OCI-LY7 (cell line): ENCODE results near the gene VPS13C. TPM values are rescaled to one million over a fixed set of nuclear protein-coding genes. Genes with fewer than 3 reads are reported as not detected.

Experiments
- BruUV-seq: library from RNA; stranded (reverse); fragments of 400-500 nt; replicated peaks from 2 replicates; lab custom pipeline; 2021; lab: Mats Ljungman, UMichigan
- CTCF ChIA-PET: fragments of 300-600 bp; sonication (Branson Sonifier 250); formaldehyde crosslinking; loops from one replicate; lab custom pipeline; 2022; ENCODE audit warnings: antibody characterized with exemption; ENCODE audit not compliant: unreplicated experiment; lab: Charles Lee
- POLR2A ChIA-PET: fragments of 300-600 bp; sonication (Branson Sonifier 250); formaldehyde crosslinking; loops from one replicate; lab custom pipeline; 2022; ENCODE audit warnings: antibody characterized with exemption; lab: Charles Lee
- DNase-seq: peaks from one replicate; pipeline ENCODE4 v3.0.0-alpha.2; 2015; ENCODE audit warnings: low spot score
- H2AFZ ChIP-seq: fragments of 200-600 bp; sonication (generic), shearing (Covaris generic); 2 replicates; pipeline ENCODE4 v1.6.1; 2014; ENCODE audit warnings: mild to moderate bottlenecking, antibody characterized with exemption, low read length, moderate library complexity
- H3K27ac ChIP-seq: fragments of 200-600 bp; sonication (generic); 2 replicates; pipeline ENCODE4 v1.5.1; 2014; ENCODE audit warnings: mixed run types, low read depth, mild to moderate bottlenecking, moderate library complexity, low read length, inconsistent platforms; ENCODE audit not compliant: poor library complexity, severe bottlenecking
- H3K36me3 ChIP-seq: fragments of 200-600 bp; sonication (generic); 2 replicates; pipeline ENCODE4 v1.6.1; 2014; ENCODE audit warnings: mild to moderate bottlenecking, antibody characterized with exemption, low read length, moderate library complexity, mixed read lengths; ENCODE audit not compliant: insufficient read depth
- H3K4me1 ChIP-seq: fragments of 200-600 bp; sonication (generic); 2 replicates; pipeline ENCODE4 v1.5.1; 2014; ENCODE audit warnings: mild to moderate bottlenecking, low read length; ENCODE audit not compliant: insufficient read depth, poor library complexity, severe bottlenecking
- H3K4me2 ChIP-seq: fragments of 200-600 bp; sonication (generic); 2 replicates; pipeline ENCODE4 v1.6.1; 2014; ENCODE audit warnings: mild to moderate bottlenecking, low read length
- H3K4me3 ChIP-seq: fragments of 200-600 bp; sonication (generic); 2 replicates; pipeline ENCODE4 v1.5.1; 2014; ENCODE audit warnings: mild to moderate bottlenecking, low read depth, low read length; ENCODE audit not compliant: poor library complexity, severe bottlenecking
- H3K79me2 ChIP-seq: fragments of 200-600 bp; sonication (generic); 2 replicates; pipeline ENCODE4 v1.6.1; 2016; ENCODE audit warnings: low read depth, mild to moderate bottlenecking, low read length, moderate library complexity, mixed read lengths; ENCODE audit not compliant: insufficient read depth
- H3K9me2 ChIP-seq: fragments of 200-600 bp; sonication (generic); 2 replicates; pipeline ENCODE4 v1.6.1; 2016; ENCODE audit warnings: mild to moderate bottlenecking, low read length, mixed read lengths; ENCODE audit not compliant: insufficient read depth
- H3K9me3 ChIP-seq: fragments of 200-600 bp; sonication (generic); 2 replicates; pipeline ENCODE4 v1.6.1; 2014; ENCODE audit warnings: mild to moderate bottlenecking, mixed run types, low read length, mixed read lengths
- H4K20me1 ChIP-seq: fragments of 200-600 bp; sonication (generic); 2 replicates; pipeline ENCODE4 v1.6.1; 2014; ENCODE audit warnings: mild to moderate bottlenecking, antibody characterized with exemption, low read length, moderate library complexity, mixed read lengths; ENCODE audit not compliant: insufficient read depth
- EZH2phosphoT487 ChIP-seq: fragments of 200-600 bp; sonication (generic); IDR thresholded peaks from 2 replicates; pipeline ENCODE4 v1.6.1; 2018; ENCODE audit warnings: low read depth, borderline replicate concordance, mild to moderate bottlenecking, mixed run types, antibody characterized with exemption, low read length, moderate library complexity, mixed read lengths
- intact Hi-C: fragments of 100-400 bp; cut with micrococcal nuclease; formaldehyde crosslinking; loops from one replicate; pipeline ENCODE4 v1.10.0; 2022; ENCODE audit not compliant: unreplicated experiment
- total RNA-seq, 2 experiments: library from RNA; depleted of rRNA in 1 of 2; stranded (reverse); fragments of >200 nt in 1 of 2; shearing (Covaris generic) in 1 of 2; gene quantifications; 2 replicates each; pipeline ENCODE4 v1.2.3, GENCODE V29; 2014 to 2022
- TF ChIP-seq, protein P1 (sequence below): fragments of 200-600 bp; sonication (generic); conservative IDR thresholded peaks from 2 replicates; pipeline ENCODE4 v1.5.1; 2014; ENCODE audit warnings: mild to moderate bottlenecking, antibody characterized with exemption, low read length, moderate library complexity, mixed read lengths

VPS13C gene
- total RNA-seq, 2 experiments from 2014 or later = 44.4 to 60.6 TPM

DNA sequence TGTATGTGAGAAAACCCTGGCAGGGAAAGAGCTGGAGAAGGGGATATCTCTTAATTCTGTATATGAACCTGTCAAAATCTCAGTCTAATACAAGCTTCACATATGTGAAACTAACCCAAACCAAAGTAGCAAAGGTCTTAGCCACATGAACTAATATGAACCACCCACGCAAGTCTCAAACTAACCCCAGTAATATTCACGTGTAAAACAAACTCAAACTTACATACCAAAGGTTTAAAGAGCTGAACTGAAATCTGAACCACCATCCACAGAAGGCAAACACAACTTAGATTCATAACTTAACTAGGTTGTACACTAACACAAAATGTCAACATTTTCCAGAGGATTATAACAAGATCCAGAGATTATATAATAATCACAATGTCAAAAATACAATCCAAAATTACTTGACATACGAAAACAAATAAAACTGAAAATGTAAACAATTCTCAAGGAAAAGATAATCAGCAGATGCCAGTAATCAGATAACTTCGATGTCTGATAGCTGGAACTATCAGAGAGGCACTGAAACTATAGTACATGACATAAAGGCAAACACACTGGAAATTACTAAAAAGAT, 64.1 kb downstream of the VPS13C start:
- CTCF ChIA-PET = no interaction called here
- intact Hi-C loops = no loop called here

DNA sequence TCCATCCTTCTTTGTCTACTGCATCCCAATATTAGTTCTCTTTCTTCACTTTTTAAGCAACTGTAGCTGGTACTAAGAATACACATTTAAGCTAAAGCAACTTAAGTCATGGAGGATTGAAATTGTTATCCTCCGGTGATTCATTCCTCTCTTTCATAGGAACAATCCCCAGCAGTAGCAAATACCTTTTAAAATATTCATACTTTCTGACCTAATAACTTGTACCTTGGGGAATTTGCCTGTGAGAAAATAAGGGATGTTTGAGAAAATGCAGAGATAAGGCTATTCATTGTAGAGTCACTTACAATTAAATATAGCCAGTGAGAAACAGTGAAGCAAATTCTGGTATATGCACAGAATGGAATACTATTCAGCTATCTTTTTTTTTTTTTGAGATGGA, 66.0 kb downstream of the VPS13C start:
- DNase-seq = no peak
- BruUV-seq = no TSS peak
- Histone ChIP-seq H3K4me3 (no peak overlapping the region), H3K4me1 (no peaks in the 10 kb centered on the region), H3K4me2 (no peak overlapping the region), H3K9me2 (no peaks in the 10 kb centered on the region), H2AFZ (no peak overlapping the region), H3K27ac (no peak overlapping the region), H3K36me3 (peaks cover 28% of the 10 kb centered on the region), H3K79me2 (no peaks in the 10 kb centered on the region), H4K20me1 (no peaks in the 10 kb centered on the region), H3K9me3 (no peaks in the 10 kb centered on the region)
- CTCF ChIA-PET = no interaction called here
- no peak for TF ChIP-seq EZH2phosphoT487
- TF ChIP-seq, protein P1, sequence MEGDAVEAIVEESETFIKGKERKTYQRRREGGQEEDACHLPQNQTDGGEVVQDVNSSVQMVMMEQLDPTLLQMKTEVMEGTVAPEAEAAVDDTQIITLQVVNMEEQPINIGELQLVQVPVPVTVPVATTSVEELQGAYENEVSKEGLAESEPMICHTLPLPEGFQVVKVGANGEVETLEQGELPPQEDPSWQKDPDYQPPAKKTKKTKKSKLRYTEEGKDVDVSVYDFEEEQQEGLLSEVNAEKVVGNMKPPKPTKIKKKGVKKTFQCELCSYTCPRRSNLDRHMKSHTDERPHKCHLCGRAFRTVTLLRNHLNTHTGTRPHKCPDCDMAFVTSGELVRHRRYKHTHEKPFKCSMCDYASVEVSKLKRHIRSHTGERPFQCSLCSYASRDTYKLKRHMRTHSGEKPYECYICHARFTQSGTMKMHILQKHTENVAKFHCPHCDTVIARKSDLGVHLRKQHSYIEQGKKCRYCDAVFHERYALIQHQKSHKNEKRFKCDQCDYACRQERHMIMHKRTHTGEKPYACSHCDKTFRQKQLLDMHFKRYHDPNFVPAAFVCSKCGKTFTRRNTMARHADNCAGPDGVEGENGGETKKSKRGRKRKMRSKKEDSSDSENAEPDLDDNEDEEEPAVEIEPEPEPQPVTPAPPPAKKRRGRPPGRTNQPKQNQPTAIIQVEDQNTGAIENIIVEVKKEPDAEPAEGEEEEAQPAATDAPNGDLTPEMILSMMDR = no peak
- POLR2A ChIA-PET = interaction anchor here (2.2 kb wide), 1 partner anchor 13 kb away, joined by 5 read pairs; no protein-coding TSS in a partner anchor
- intact Hi-C loops = no loop called here

More for the DNA sequence above, 64.1 kb downstream of the VPS13C start:
- no peak overlapping the region for H3K27ac ChIP-seq
- no peaks in the 10 kb centered on the region for H3K9me2 ChIP-seq
- BruUV-seq = no TSS peak
- no peaks in the 10 kb centered on the region for H4K20me1 ChIP-seq
- no peak overlapping the region for H3K4me3 ChIP-seq
- TF ChIP-seq EZH2phosphoT487 = no peak
- H3K4me1 ChIP-seq = no peaks in the 10 kb centered on the region
- H2AFZ ChIP-seq = no peak overlapping the region
- no peak for DNase-seq
- no peaks in the 10 kb centered on the region for H3K79me2 ChIP-seq
- POLR2A ChIA-PET = interaction anchor here (0.9 kb wide), 1 partner anchor 13 kb away, joined by 4 read pairs; no protein-coding TSS in a partner anchor
- H3K4me2 ChIP-seq = no peak overlapping the region
- peaks cover 10% of the 10 kb centered on the region; the same call in 1 of the 2 replicates for H3K36me3 ChIP-seq
- no peaks in the 10 kb centered on the region for H3K9me3 ChIP-seq

DNA sequence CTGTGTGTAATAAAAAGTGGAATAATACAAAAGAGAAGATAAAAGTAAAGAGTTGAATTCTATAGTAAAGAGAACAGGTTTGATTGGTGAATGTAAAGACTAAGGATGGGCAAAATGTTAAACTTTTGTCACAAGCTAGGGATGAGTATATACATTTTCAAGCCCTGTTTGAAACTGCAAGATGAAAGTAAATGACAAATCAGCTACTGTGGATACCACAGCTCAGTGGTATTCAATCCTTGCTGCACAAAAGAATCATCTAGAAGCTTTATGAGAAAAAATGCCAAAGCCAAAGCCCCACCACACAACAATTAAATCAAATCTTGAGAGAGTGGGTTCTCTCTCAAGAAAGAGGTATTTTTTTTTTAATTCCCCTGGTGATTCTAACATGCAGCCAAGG, 67.7 kb downstream of the VPS13C start:
- H3K79me2 ChIP-seq = no peaks in the 10 kb centered on the region
- no peak overlapping the region for H3K4me2 ChIP-seq
- H3K36me3 ChIP-seq = peaks cover 45% of the 10 kb centered on the region
- ChIA-PET CTCF (no interaction called here), POLR2A (interaction anchor here (0.6 to 2.2 kb wide), 3 partner anchors 11 to 923 kb away, joined by 3 to 5 read pairs (median 3); no protein-coding TSS in a partner anchor)
- no peak overlapping the region for H2AFZ ChIP-seq
- no TSS peak for BruUV-seq
- TF ChIP-seq EZH2phosphoT487 = no peak
- TF ChIP-seq, protein P1 = no peak
- H3K4me1 ChIP-seq = no peaks in the 10 kb centered on the region
- no peak overlapping the region for H3K27ac ChIP-seq
- intact Hi-C loops = no loop called here
- peaks cover 9% of the 10 kb centered on the region; the same call in 1 of the 2 replicates for H3K9me3 ChIP-seq
- DNase-seq = no peak
- no peaks in the 10 kb centered on the region for H3K9me2 ChIP-seq
- no peak overlapping the region for H3K4me3 ChIP-seq
- no peaks in the 10 kb centered on the region for H4K20me1 ChIP-seq
